ENCODE data around the gene USP13.

DNA sequence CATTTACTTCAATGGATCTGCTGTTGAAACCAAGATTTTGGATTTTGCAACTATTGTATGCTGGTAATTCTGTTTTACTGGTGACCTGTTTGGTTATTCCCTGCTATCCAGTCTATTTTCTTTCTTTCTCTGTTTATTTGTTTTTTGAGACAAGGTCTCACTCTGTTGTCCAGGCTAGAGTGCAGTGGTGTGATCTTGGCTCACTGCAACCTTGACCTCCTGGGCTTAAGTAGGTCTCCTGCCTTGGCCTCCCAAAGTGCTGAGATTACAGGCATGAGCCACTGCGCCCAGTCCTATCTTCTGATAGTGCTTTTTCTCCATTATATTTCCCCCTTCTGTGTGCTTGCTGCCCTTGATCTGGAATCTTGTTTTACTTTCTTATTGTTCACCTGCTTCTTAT lies 15.6 kb downstream of the USP13 start:
- TF ChIP-seq SMC3 (IDR thresholded peaks at IDR 0.05; ENCODE audit: low read depth, low read length) (no peak), POLR2A (IDR thresholded peaks at IDR 0.05; ENCODE audit: low read depth, low read length) (no peak), MXI1 (IDR thresholded peaks at IDR 0.05; ENCODE audit: borderline replicate concordance, low read depth, low read length) (no peak), NFE2L2 (IDR thresholded peaks at IDR 0.05; ENCODE audit: low read depth, low read length) (no peak), CEBPB (IDR thresholded peaks at IDR 0.05; ENCODE audit: low read depth, low read length) (no peak), RAD21 (IDR thresholded peaks at IDR 0.05; ENCODE audit: low read length) (no peak), RCOR1 (IDR thresholded peaks at IDR 0.05; ENCODE audit: insufficient replicate concordance, low read length) (no peak)
- TF ChIP-seq, protein P1, sequence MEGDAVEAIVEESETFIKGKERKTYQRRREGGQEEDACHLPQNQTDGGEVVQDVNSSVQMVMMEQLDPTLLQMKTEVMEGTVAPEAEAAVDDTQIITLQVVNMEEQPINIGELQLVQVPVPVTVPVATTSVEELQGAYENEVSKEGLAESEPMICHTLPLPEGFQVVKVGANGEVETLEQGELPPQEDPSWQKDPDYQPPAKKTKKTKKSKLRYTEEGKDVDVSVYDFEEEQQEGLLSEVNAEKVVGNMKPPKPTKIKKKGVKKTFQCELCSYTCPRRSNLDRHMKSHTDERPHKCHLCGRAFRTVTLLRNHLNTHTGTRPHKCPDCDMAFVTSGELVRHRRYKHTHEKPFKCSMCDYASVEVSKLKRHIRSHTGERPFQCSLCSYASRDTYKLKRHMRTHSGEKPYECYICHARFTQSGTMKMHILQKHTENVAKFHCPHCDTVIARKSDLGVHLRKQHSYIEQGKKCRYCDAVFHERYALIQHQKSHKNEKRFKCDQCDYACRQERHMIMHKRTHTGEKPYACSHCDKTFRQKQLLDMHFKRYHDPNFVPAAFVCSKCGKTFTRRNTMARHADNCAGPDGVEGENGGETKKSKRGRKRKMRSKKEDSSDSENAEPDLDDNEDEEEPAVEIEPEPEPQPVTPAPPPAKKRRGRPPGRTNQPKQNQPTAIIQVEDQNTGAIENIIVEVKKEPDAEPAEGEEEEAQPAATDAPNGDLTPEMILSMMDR (conservative IDR thresholded peaks at IDR 0.05; ENCODE audit: low read depth, low read length), result no peak
- TF ChIP-seq, protein P2, sequence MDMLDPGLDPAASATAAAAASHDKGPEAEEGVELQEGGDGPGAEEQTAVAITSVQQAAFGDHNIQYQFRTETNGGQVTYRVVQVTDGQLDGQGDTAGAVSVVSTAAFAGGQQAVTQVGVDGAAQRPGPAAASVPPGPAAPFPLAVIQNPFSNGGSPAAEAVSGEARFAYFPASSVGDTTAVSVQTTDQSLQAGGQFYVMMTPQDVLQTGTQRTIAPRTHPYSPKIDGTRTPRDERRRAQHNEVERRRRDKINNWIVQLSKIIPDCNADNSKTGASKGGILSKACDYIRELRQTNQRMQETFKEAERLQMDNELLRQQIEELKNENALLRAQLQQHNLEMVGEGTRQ (IDR thresholded peaks at IDR 0.05; ENCODE audit: low read depth, low read length), result no peak
